ENCODE data around the gene TRIP10. TPM values are rescaled to one million over a fixed set of nuclear protein-coding genes. Genes with fewer than 3 reads are reported as not detected.

The TRIP10 gene
- total and polyA plus RNA-seq, 4 donors: 3.4 to 9.9 (median 7.4) TPM

GRCh38 chr19:6730941-6731670 is 8.4 kb upstream of the TRIP10 start:
- TF ChIP-seq NR2F2 (IDR thresholded peaks at IDR 0.05): no peak
- TF ChIP-seq GABPA (IDR thresholded peaks at IDR 0.05 in 1 of 2, conservative IDR thresholded peaks at IDR 0.05 in 1 of 2): no peak
- TF ChIP-seq, protein P1, sequence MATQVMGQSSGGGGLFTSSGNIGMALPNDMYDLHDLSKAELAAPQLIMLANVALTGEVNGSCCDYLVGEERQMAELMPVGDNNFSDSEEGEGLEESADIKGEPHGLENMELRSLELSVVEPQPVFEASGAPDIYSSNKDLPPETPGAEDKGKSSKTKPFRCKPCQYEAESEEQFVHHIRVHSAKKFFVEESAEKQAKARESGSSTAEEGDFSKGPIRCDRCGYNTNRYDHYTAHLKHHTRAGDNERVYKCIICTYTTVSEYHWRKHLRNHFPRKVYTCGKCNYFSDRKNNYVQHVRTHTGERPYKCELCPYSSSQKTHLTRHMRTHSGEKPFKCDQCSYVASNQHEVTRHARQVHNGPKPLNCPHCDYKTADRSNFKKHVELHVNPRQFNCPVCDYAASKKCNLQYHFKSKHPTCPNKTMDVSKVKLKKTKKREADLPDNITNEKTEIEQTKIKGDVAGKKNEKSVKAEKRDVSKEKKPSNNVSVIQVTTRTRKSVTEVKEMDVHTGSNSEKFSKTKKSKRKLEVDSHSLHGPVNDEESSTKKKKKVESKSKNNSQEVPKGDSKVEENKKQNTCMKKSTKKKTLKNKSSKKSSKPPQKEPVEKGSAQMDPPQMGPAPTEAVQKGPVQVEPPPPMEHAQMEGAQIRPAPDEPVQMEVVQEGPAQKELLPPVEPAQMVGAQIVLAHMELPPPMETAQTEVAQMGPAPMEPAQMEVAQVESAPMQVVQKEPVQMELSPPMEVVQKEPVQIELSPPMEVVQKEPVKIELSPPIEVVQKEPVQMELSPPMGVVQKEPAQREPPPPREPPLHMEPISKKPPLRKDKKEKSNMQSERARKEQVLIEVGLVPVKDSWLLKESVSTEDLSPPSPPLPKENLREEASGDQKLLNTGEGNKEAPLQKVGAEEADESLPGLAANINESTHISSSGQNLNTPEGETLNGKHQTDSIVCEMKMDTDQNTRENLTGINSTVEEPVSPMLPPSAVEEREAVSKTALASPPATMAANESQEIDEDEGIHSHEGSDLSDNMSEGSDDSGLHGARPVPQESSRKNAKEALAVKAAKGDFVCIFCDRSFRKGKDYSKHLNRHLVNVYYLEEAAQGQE (IDR thresholded peaks at IDR 0.05): no peak
- no peak for TF ChIP-seq JUND (IDR thresholded peaks at IDR 0.05)
- no peak for TF ChIP-seq YY1 (IDR thresholded peaks at IDR 0.05)
- no peak for DNase-seq (ENCODE audit: low spot score)
- peak overlapping the region; percentile 54 to 62 for H3K27ac ChIP-seq (ENCODE audit: low read depth in 1 of 2, low read length in 2 of 2)
- H3K27me3 ChIP-seq (ENCODE audit: control insufficient read depth in 4 of 4, insufficient read depth in 4 of 4, low read length in 3 of 4): no peaks in the 10 kb centered on the region
- no peak overlapping the region for H3K9ac ChIP-seq (ENCODE audit: low read depth in 1 of 2, low read length in 2 of 2)
- H3K4me1 ChIP-seq (ENCODE audit: control insufficient read depth in 4 of 4, insufficient read depth in 4 of 4, low read length in 3 of 4): peaks cover 5 to 40% (median 27%) of the 10 kb centered on the region in 4 donors
- no peaks in the 10 kb centered on the region for H3K9me3 ChIP-seq (ENCODE audit: control insufficient read depth in 4 of 4, low read length in 3 of 4)
- WGBS: 85% methylated on average over 30 of the region's 30 CpGs
- peaks cover 2 to 11% (median 3%) of the 10 kb centered on the region in 4 donors for H3K36me3 ChIP-seq (ENCODE audit: control insufficient read depth in 4 of 4, insufficient read depth in 3 of 4, low read depth in 1 of 4, low read length in 3 of 4)
- H3K4me3 ChIP-seq (ENCODE audit: low read depth in 1 of 3, low read length in 3 of 3): peak overlapping the region in 1 of 3 donors; percentile 40

- no peak for DNase-seq (ENCODE audit: low spot score)
- TF ChIP-seq JUND (IDR thresholded peaks at IDR 0.05) (no peak), YY1 (IDR thresholded peaks at IDR 0.05) (no peak), MAX (IDR thresholded peaks at IDR 0.05) (no peak), FOXA1 (IDR thresholded peaks at IDR 0.05) (no peak), TAF1 (conservative IDR thresholded peaks at IDR 0.05) (no peak), RAD21 (IDR thresholded peaks at IDR 0.05) (no peak), NR2F2 (IDR thresholded peaks at IDR 0.05) (no peak), SP1 (IDR thresholded peaks at IDR 0.05) (no peak), HNF4A (conservative IDR thresholded peaks at IDR 0.05) (no peak), FOXA2 (IDR thresholded peaks at IDR 0.05) (no peak), EGR1 (IDR thresholded peaks at IDR 0.05; ENCODE audit: low read depth in 2 of 2) (no peak), GABPA (IDR thresholded peaks at IDR 0.05 in 1 of 2, conservative IDR thresholded peaks at IDR 0.05 in 1 of 2) (no peak)
- TF ChIP-seq, protein P2, sequence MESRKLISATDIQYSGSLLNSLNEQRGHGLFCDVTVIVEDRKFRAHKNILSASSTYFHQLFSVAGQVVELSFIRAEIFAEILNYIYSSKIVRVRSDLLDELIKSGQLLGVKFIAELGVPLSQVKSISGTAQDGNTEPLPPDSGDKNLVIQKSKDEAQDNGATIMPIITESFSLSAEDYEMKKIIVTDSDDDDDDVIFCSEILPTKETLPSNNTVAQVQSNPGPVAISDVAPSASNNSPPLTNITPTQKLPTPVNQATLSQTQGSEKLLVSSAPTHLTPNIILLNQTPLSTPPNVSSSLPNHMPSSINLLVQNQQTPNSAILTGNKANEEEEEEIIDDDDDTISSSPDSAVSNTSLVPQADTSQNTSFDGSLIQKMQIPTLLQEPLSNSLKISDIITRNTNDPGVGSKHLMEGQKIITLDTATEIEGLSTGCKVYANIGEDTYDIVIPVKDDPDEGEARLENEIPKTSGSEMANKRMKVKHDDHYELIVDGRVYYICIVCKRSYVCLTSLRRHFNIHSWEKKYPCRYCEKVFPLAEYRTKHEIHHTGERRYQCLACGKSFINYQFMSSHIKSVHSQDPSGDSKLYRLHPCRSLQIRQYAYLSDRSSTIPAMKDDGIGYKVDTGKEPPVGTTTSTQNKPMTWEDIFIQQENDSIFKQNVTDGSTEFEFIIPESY (IDR thresholded peaks at IDR 0.05): no peak
- TF ChIP-seq, protein P1 (IDR thresholded peaks at IDR 0.05): no peak
- TF ChIP-seq, protein P3, sequence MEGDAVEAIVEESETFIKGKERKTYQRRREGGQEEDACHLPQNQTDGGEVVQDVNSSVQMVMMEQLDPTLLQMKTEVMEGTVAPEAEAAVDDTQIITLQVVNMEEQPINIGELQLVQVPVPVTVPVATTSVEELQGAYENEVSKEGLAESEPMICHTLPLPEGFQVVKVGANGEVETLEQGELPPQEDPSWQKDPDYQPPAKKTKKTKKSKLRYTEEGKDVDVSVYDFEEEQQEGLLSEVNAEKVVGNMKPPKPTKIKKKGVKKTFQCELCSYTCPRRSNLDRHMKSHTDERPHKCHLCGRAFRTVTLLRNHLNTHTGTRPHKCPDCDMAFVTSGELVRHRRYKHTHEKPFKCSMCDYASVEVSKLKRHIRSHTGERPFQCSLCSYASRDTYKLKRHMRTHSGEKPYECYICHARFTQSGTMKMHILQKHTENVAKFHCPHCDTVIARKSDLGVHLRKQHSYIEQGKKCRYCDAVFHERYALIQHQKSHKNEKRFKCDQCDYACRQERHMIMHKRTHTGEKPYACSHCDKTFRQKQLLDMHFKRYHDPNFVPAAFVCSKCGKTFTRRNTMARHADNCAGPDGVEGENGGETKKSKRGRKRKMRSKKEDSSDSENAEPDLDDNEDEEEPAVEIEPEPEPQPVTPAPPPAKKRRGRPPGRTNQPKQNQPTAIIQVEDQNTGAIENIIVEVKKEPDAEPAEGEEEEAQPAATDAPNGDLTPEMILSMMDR (IDR thresholded peaks at IDR 0.05; ENCODE audit: low read depth, low read length, missing input control): no peak
- TF ChIP-seq, protein P4, sequence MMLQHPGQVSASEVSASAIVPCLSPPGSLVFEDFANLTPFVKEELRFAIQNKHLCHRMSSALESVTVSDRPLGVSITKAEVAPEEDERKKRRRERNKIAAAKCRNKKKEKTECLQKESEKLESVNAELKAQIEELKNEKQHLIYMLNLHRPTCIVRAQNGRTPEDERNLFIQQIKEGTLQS (IDR thresholded peaks at IDR 0.05): no peak
- Histone ChIP-seq H3K4me3 (ENCODE audit: low read depth in 1 of 3, low read length in 3 of 3) (no peak overlapping the region), H3K36me3 (ENCODE audit: control insufficient read depth in 4 of 4, insufficient read depth in 3 of 4, low read depth in 1 of 4, low read length in 3 of 4) (peaks cover 2 to 11% (median 3%) of the 10 kb centered on the region in 4 donors), H3K4me1 (ENCODE audit: control insufficient read depth in 4 of 4, insufficient read depth in 4 of 4, low read length in 3 of 4) (peaks cover 5 to 46% (median 30%) of the 10 kb centered on the region in 4 donors), H3K9ac (ENCODE audit: low read depth in 1 of 2, low read length in 2 of 2) (no peak overlapping the region), H3K27ac (ENCODE audit: low read depth in 1 of 2, low read length in 2 of 2) (no peak overlapping the region), H3K27me3 (ENCODE audit: control insufficient read depth in 4 of 4, insufficient read depth in 4 of 4, low read length in 3 of 4) (no peaks in the 10 kb centered on the region), H3K9me3 (ENCODE audit: control insufficient read depth in 4 of 4, low read length in 3 of 4) (no peaks in the 10 kb centered on the region)
- WGBS: 92% methylated on average over 22 of the region's 22 CpGs
Measured at GRCh38 chr19:6731822-6732221, 7.7 kb upstream of the TRIP10 start.
